Fibroblast of lung (primary cell): Measurements from ENCODE around the gene PPFIBP2. TPM values are rescaled to one million over a fixed set of nuclear protein-coding genes. Genes with fewer than 3 reads are reported as not detected.

Source experiments
- DNase-seq, 2 donors: peaks; one replicate each; pipeline versions ENCODE4 v3.0.0 to v3.0.0-alpha.2; 2010; ENCODE audit warnings: low read depth in 2 of 2
- H2AFZ ChIP-seq: 2 replicates; pipeline ENCODE4 v1.5.1; 2012; ENCODE audit warnings: low read length, control low read depth, inconsistent platforms
- H3K27ac ChIP-seq: 2 replicates; pipeline ENCODE4 v1.5.1; 2011; ENCODE audit warnings: low read length, control low read depth; ENCODE audit not compliant: insufficient read depth
- H3K27me3 ChIP-seq: 2 replicates; pipeline ENCODE4 v1.5.1; 2011; ENCODE audit warnings: mild to moderate bottlenecking, low read length; ENCODE audit not compliant: control insufficient read depth, insufficient read depth
- H3K36me3 ChIP-seq: 2 replicates; pipeline ENCODE4 v1.5.1; 2011; ENCODE audit warnings: low read length; ENCODE audit not compliant: control insufficient read depth, insufficient read depth
- H3K4me1 ChIP-seq: 2 replicates; pipeline ENCODE4 v1.5.1; 2011; ENCODE audit warnings: low read length; ENCODE audit not compliant: control insufficient read depth, insufficient read depth; ENCODE audit errors: extremely low read depth
- H3K4me2 ChIP-seq: 2 replicates; pipeline ENCODE4 v1.5.1; 2011; ENCODE audit warnings: low read length, control low read depth; ENCODE audit not compliant: insufficient read depth; ENCODE audit errors: extremely low read depth
- H3K4me3 ChIP-seq, 4 experiments: fragments of 200-600 bp in 1 of 4; sonication (generic) in 1 of 4; replicated peaks in 1 of 4; 2 replicates each; pipeline ENCODE4 v1.5.1; 2011 to 2016; ENCODE audit warnings: low read length in 4 of 4, low read depth in 3 of 4, mild to moderate bottlenecking in 3 of 4, control low read depth in 2 of 4, inconsistent platforms in 1 of 4, mixed read lengths in 1 of 4; ENCODE audit not compliant: insufficient read depth in 1 of 4; ENCODE audit errors: control extremely low read depth in 1 of 4
- H3K79me2 ChIP-seq: 2 replicates; pipeline ENCODE4 v1.5.1; 2012; ENCODE audit warnings: mild to moderate bottlenecking, low read length, inconsistent platforms; ENCODE audit not compliant: control insufficient read depth, insufficient read depth
- H3K9ac ChIP-seq: 2 replicates; pipeline ENCODE4 v1.5.1; 2011; ENCODE audit warnings: mild to moderate bottlenecking, low read length, control low read depth; ENCODE audit not compliant: insufficient read depth
- H3K9me3 ChIP-seq: 2 replicates; pipeline ENCODE4 v1.5.1; 2012; ENCODE audit warnings: low read depth, low read length; ENCODE audit not compliant: control insufficient read depth, insufficient read depth
- H4K20me1 ChIP-seq: 2 replicates; pipeline ENCODE4 v1.5.1; 2011; ENCODE audit warnings: low read length; ENCODE audit not compliant: control insufficient read depth, insufficient read depth; ENCODE audit errors: extremely low read depth
- EZH2 ChIP-seq: IDR thresholded peaks from 2 replicates; pipeline ENCODE4 v1.5.1; 2012; ENCODE audit warnings: low read length, control low read depth, mild to moderate bottlenecking; ENCODE audit errors: missing control alignments
- polyA plus RNA-seq, 2 donors: library from polyadenylated mRNA; depleted of rRNA in 1 of 2; stranded (reverse) in 1 of 2; unstranded in 1 of 2; fragments of >200 nt; gene quantifications; 2 replicates each; pipeline ENCODE4 v1.2.1, GENCODE V29; 2011 to 2012; ENCODE audit warnings: missing spikeins in 1 of 2
- total RNA-seq: library from RNA; depleted of rRNA; stranded (reverse); fragments of >200 nt; gene quantifications from 2 replicates; pipeline ENCODE4 v1.2.1, GENCODE V29; 2014
- TF ChIP-seq, protein P1 (sequence below), 2 donors: IDR thresholded peaks in 1 of 2; conservative IDR thresholded peaks in 1 of 2; 1 replicate in 1 of 2; 2 replicates in 1 of 2; pipeline ENCODE4 v1.5.1; 2011 to 2012; ENCODE audit warnings: low read length in 2 of 2, control low read depth in 1 of 2, inconsistent platforms in 1 of 2, low read depth in 1 of 2, mild to moderate bottlenecking in 1 of 2

The PPFIBP2 gene
- total and polyA plus RNA-seq, 2 donors (not counting 1 experiment from before 2014, with no cell fraction given), result 11.4 to 38.8 TPM

DNA sequence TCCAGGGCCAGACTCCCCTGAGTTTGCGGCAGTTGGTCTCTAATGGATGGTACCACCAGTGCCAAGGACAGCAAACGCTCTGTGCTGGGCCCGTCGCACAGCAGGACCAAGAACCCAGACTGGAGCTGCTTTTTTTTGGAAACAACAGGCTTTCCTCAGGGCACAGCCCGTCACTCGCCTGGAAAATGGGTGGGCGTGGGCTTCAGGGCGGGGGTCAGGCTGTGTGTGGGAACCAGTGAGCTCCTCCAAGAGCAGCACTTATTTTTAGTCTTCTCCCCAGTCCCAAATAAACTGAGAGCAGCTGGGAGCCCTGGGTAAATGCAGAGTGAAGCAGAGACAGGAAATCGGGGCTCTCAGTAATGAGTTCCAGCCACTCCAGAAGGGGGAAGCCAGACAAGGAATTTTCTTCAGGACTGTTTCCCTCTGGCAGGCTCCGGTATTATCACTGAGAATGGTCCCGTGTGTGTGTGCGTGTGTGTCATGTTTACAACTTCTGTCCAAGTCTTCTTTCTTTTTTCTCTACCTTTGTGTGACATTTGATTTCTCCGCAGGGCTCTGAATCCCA, 63.0 kb downstream of the PPFIBP2 start:
- peak overlapping the region; percentile 50 for H3K27ac ChIP-seq
- H2AFZ ChIP-seq, result peak overlapping the region; percentile 32
- H3K9ac ChIP-seq, result no peak overlapping the region

DNA sequence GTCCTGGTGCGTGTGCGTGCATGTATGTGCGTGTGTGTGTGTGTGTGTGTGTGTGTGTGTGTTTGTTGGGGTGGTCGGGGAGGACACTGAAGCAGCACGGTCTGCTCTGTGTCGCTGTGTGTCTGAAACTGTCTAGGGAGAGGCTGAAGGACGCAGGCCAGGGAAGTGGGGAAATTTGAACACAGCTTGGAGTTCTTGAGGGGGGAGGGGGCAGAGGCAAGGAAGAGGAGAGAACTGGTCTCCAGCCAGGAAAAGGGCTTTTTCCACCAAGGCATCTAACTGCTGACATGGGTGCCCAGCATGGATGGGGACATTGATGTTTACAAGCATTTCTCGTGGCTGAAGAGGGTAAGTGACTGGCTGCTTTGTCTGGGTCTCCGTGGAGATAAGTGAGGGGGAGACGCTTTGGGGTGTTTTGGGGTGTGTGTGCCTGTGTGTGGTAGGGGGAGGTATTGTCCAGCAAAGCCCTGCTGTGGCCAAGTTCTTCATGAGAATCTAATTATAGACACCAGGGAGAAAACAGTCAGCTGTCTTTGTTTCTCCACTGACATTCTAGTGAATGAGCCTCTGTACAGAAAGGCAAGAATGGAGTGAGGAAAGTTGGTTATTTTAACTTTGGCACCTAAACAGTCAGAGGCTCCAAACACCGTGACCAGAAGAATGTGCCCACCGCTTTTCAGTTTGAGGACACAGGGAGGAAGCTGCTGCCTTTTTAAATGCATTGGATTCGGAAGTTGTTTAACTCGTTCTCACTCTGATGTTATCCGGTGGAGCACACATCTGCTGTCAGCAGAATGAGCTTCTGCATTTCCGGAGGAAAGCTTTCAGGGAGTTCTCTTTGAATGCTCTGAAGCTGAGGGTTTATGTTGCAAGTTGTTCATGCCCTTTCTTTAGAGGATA, 63.7 kb downstream of the PPFIBP2 start:
- Histone ChIP-seq H3K4me1 (peaks cover 44% of the 10 kb centered on the region), H2AFZ (peak overlapping the region; percentile 75)
- DNase-seq, result peak; percentile 18 to 47

More for the DNA sequence above, 63.0 kb downstream of the PPFIBP2 start:
- peak; percentile 27 to 43 for DNase-seq
- no peaks in the 10 kb centered on the region for H4K20me1 ChIP-seq
- TF ChIP-seq EZH2, result no peak
- TF ChIP-seq, protein P1, sequence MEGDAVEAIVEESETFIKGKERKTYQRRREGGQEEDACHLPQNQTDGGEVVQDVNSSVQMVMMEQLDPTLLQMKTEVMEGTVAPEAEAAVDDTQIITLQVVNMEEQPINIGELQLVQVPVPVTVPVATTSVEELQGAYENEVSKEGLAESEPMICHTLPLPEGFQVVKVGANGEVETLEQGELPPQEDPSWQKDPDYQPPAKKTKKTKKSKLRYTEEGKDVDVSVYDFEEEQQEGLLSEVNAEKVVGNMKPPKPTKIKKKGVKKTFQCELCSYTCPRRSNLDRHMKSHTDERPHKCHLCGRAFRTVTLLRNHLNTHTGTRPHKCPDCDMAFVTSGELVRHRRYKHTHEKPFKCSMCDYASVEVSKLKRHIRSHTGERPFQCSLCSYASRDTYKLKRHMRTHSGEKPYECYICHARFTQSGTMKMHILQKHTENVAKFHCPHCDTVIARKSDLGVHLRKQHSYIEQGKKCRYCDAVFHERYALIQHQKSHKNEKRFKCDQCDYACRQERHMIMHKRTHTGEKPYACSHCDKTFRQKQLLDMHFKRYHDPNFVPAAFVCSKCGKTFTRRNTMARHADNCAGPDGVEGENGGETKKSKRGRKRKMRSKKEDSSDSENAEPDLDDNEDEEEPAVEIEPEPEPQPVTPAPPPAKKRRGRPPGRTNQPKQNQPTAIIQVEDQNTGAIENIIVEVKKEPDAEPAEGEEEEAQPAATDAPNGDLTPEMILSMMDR (conservative IDR thresholded peaks at IDR 0.05 in 1 of 2, IDR thresholded peaks at IDR 0.05 in 1 of 2; ENCODE audit: low read depth in 1 of 2, low read length in 2 of 2), result no peak
- H3K4me3 ChIP-seq, result peak overlapping the region; percentile 14 to 56 (median 36)
- H3K4me2 ChIP-seq, result peak overlapping the region; percentile 89
- peaks cover 50% of the 10 kb centered on the region for H3K4me1 ChIP-seq
- no peaks in the 10 kb centered on the region for H3K79me2 ChIP-seq
- no peaks in the 10 kb centered on the region for H3K27me3 ChIP-seq
- no peaks in the 10 kb centered on the region for H3K9me3 ChIP-seq
- no peaks in the 10 kb centered on the region for H3K36me3 ChIP-seq

More for the DNA sequence above, 63.7 kb downstream of the PPFIBP2 start:
- H3K9ac ChIP-seq, result no peak overlapping the region
- peak overlapping the region; percentile 89 for H3K4me2 ChIP-seq
- H3K4me3 ChIP-seq, result peak overlapping the region; percentile 14 to 56 (median 36)
- no peaks in the 10 kb centered on the region for H3K79me2 ChIP-seq
- no peak for TF ChIP-seq EZH2
- TF ChIP-seq, protein P1 (conservative IDR thresholded peaks at IDR 0.05 in 1 of 2, IDR thresholded peaks at IDR 0.05 in 1 of 2; ENCODE audit: low read depth in 1 of 2, low read length in 2 of 2), result no peak
- no peaks in the 10 kb centered on the region for H3K27me3 ChIP-seq
- peak overlapping the region; percentile 50 for H3K27ac ChIP-seq
- no peaks in the 10 kb centered on the region for H4K20me1 ChIP-seq
- no peaks in the 10 kb centered on the region for H3K9me3 ChIP-seq
- no peaks in the 10 kb centered on the region for H3K36me3 ChIP-seq
